ENCODE results near the gene JAK1. TPM values are rescaled to one million over a fixed set of nuclear protein-coding genes. Genes with fewer than 3 reads are reported as not detected.

Gene JAK1
- total RNA-seq, 1 experiment from 2014 or later = 27.8 TPM

DNA sequence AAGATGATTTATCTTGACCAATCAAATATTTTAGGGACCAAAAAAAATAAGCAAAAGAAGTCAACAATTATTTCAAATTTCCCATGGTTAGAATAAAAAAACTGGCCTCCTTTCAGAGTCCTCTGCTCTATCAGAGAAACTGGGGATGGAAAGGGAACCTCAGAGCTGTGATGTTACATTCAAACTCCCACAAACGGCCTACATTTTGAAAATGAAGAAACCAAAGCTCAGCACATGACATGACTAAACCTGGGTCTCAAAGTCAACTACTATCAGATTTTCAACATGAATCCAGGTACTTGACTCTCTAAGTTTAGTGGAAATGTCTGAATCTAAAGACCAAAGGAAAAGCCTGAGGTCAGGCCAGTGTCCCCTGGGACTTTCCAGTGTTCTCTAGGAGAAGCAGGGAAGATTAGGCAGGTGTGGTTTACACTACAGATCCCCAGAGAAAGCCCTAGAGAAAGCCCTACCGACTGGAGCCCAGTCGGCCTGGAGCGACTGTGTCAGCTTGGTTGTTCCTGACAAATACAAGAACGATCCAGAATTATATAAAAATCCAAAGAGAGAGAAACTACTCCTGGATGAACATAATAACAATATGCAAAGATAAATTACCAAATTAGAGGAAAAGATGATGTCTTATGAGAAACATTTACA, 24.8 kb downstream of the JAK1 start (continued):
- TF ChIP-seq, protein P1, sequence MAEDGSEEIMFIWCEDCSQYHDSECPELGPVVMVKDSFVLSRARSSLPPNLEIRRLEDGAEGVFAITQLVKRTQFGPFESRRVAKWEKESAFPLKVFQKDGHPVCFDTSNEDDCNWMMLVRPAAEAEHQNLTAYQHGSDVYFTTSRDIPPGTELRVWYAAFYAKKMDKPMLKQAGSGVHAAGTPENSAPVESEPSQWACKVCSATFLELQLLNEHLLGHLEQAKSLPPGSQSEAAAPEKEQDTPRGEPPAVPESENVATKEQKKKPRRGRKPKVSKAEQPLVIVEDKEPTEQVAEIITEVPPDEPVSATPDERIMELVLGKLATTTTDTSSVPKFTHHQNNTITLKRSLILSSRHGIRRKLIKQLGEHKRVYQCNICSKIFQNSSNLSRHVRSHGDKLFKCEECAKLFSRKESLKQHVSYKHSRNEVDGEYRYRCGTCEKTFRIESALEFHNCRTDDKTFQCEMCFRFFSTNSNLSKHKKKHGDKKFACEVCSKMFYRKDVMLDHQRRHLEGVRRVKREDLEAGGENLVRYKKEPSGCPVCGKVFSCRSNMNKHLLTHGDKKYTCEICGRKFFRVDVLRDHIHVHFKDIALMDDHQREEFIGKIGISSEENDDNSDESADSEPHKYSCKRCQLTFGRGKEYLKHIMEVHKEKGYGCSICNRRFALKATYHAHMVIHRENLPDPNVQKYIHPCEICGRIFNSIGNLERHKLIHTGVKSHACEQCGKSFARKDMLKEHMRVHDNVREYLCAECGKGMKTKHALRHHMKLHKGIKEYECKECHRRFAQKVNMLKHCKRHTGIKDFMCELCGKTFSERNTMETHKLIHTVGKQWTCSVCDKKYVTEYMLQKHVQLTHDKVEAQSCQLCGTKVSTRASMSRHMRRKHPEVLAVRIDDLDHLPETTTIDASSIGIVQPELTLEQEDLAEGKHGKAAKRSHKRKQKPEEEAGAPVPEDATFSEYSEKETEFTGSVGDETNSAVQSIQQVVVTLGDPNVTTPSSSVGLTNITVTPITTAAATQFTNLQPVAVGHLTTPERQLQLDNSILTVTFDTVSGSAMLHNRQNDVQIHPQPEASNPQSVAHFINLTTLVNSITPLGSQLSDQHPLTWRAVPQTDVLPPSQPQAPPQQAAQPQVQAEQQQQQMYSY (CRISPR knock-in tag; IDR thresholded peaks at IDR 0.05) = no peak

DNA sequence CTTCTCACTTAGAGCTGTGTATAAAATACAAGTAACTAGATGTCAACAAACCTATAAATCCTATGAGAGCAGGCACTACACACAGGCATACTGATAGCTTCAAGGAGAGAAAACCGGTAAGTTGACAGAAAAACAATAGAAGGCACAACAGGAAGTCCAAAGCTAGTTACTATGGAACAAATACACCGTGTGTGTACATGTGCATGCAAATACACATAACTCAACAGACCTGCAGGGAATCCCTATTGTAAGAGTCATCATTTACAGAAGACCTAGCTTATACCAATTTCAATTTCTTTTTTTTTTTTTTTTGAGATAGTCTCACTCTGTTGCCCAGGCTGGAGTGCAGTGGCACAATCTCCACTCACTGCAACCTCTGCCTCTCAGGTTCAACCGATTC, 26.3 kb downstream of the JAK1 start:
- Mint-ChIP-seq H3K27ac (no peak overlapping the region), H3K4me3 (no peak overlapping the region), H3K9me3 (0 out of 2 replicates have a peak, but pooled peaks cover 4% of the 10 kb centered on the region), H3K4me1 (peaks cover 6% of the 10 kb centered on the region), H3K36me3 (no peaks in the 10 kb centered on the region), H3K27me3 (ENCODE audit: low read depth) (no peaks in the 10 kb centered on the region)
- TF ChIP-seq NR3C1 (CRISPR knock-in tag; conservative IDR thresholded peaks at IDR 0.05; ENCODE audit: low read depth) (no peak), SMAD4 (CRISPR knock-in tag; IDR thresholded peaks at IDR 0.05) (no peak)
- DNase-seq (ENCODE audit: low spot score) (no peak), ATAC-seq (no peak)
- ChIA-PET CTCF (no interaction called here), POLR2A (no interaction called here)

DNA sequence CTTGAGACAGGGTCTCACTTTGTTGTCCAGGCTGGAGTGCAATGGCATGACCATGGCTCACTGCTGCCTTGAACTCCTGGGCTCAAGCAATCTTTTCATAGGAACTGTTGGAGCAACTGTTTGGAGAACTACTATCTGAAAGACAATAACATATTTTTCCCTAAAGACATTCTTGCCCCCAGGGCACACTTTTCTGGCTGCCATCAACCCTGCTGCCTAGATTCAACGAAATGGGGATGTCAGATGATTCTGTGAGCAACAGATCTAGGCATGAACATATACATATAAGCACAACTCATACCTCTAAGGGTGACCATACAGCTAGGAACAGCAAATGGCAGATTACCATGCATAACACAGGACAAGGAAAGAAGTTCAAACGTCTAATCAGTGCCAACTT, 27.4 kb downstream of the JAK1 start:
- no peak for ATAC-seq
- no peaks in the 10 kb centered on the region for H3K36me3 Mint-ChIP-seq
- no peak overlapping the region for H3K27ac Mint-ChIP-seq
- H3K4me3 Mint-ChIP-seq = no peak overlapping the region
- H3K9me3 Mint-ChIP-seq = 0 out of 2 replicates have a peak, but pooled peaks cover 4% of the 10 kb centered on the region
- no peak for DNase-seq (ENCODE audit: low spot score)
- H3K4me1 Mint-ChIP-seq = peaks cover 15% of the 10 kb centered on the region
- ChIA-PET POLR2A (no interaction called here), CTCF (no interaction called here)
- H3K27me3 Mint-ChIP-seq (ENCODE audit: low read depth) = no peaks in the 10 kb centered on the region
- TF ChIP-seq ZNF532 (CRISPR knock-in tag; IDR thresholded peaks at IDR 0.05; ENCODE audit: borderline replicate concordance) (no peak), ZNF671 (CRISPR knock-in tag; IDR thresholded peaks at IDR 0.05) (no peak), KAT7 (CRISPR knock-in tag; IDR thresholded peaks at IDR 0.05; ENCODE audit: borderline replicate concordance) (no peak), ETV6 (CRISPR knock-in tag; IDR thresholded peaks at IDR 0.05) (no peak), GRHL2 (CRISPR knock-in tag; IDR thresholded peaks at IDR 0.05; ENCODE audit: insufficient replicate concordance, severe bottlenecking) (no peak), ZNF263 (CRISPR knock-in tag; IDR thresholded peaks at IDR 0.05; ENCODE audit: low read depth) (no peak), NR2C2 (CRISPR knock-in tag; IDR thresholded peaks at IDR 0.05) (no peak), ZNF121 (CRISPR knock-in tag; IDR thresholded peaks at IDR 0.05) (no peak), ERG (CRISPR knock-in tag; IDR thresholded peaks at IDR 0.05) (no peak), CREM (CRISPR knock-in tag; IDR thresholded peaks at IDR 0.05) (no peak)
- TF ChIP-seq, protein P2, sequence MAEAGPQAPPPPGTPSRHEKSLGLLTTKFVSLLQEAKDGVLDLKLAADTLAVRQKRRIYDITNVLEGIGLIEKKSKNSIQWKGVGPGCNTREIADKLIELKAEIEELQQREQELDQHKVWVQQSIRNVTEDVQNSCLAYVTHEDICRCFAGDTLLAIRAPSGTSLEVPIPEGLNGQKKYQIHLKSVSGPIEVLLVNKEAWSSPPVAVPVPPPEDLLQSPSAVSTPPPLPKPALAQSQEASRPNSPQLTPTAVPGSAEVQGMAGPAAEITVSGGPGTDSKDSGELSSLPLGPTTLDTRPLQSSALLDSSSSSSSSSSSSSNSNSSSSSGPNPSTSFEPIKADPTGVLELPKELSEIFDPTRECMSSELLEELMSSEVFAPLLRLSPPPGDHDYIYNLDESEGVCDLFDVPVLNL (CRISPR knock-in tag; IDR thresholded peaks at IDR 0.05; ENCODE audit: borderline replicate concordance, low read depth) = no peak
- TF ChIP-seq, protein P3, sequence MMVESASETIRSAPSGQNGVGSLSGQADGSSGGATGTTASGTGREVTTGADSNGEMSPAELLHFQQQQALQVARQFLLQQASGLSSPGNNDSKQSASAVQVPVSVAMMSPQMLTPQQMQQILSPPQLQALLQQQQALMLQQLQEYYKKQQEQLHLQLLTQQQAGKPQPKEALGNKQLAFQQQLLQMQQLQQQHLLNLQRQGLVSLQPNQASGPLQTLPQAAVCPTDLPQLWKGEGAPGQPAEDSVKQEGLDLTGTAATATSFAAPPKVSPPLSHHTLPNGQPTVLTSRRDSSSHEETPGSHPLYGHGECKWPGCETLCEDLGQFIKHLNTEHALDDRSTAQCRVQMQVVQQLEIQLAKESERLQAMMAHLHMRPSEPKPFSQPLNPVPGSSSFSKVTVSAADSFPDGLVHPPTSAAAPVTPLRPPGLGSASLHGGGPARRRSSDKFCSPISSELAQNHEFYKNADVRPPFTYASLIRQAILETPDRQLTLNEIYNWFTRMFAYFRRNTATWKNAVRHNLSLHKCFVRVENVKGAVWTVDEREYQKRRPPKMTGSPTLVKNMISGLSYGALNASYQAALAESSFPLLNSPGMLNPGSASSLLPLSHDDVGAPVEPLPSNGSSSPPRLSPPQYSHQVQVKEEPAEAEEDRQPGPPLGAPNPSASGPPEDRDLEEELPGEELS (CRISPR knock-in tag; IDR thresholded peaks at IDR 0.05) = no peak
- TF ChIP-seq, protein P1 (CRISPR knock-in tag; IDR thresholded peaks at IDR 0.05) = no peak

Measured in WTC11 (cell line).